ENCODE results near the gene TWSG1. TPM values are rescaled to one million over a fixed set of nuclear protein-coding genes. Genes with fewer than 3 reads are reported as not detected.

Gene TWSG1
- polyA plus RNA-seq, 2 of the 4 experiments (the other 2 are of a cell fraction): 20.6 to 38.3 TPM

GRCh38 chr18:9353596-9353995, 19.0 kb downstream of the TWSG1 start:
- Histone ChIP-seq H3K4me2 (no peak overlapping the region), H3K4me3 (no peak overlapping the region), H3K27ac (no peak overlapping the region), H3K9me3 (no peaks in the 10 kb centered on the region), H3K4me1 (peaks cover 10% of the 10 kb centered on the region; the same call in 2 of the 3 replicates)
- no peak for DNase-seq (ENCODE audit: low read depth in 1 of 2, low spot score in 1 of 2)
- TF ChIP-seq MAFK (IDR thresholded peaks at IDR 0.05; ENCODE audit: partially characterized antibody) (no peak), CTCF (IDR thresholded peaks at IDR 0.05) (no peak), HDAC2 (IDR thresholded peaks at IDR 0.05) (no peak), USF2 (IDR thresholded peaks at IDR 0.05) (no peak), POLR2A (IDR thresholded peaks at IDR 0.05; ENCODE audit: low read length) (no peak), HOXA7 (CRISPR knock-in tag; IDR thresholded peaks at IDR 0.05) (no peak), RAD21 (conservative IDR thresholded peaks at IDR 0.05 in 1 of 2, IDR thresholded peaks at IDR 0.05 in 1 of 2) (no peak)
- CTCF ChIA-PET: interaction anchor here (1.6 kb wide), 1 partner anchor 280 kb away, joined by 4 read pairs; no protein-coding TSS in a partner anchor
- POLR2A ChIA-PET: no interaction called here
- no peak for ATAC-seq
- FAIRE-seq: no peak
- 86% methylated on average over 2 of the region's 2 CpGs for WGBS (ENCODE audit: missing lambda C conversion rate)

GRCh38 chr18:9354256-9354655, 19.7 kb downstream of the TWSG1 start:
- FAIRE-seq (no peak), ATAC-seq (no peak), DNase-seq (ENCODE audit: low read depth in 1 of 2, low spot score in 1 of 2) (no peak)
- ChIA-PET POLR2A (no interaction called here), CTCF (interaction anchor here (0.6 kb wide), 1 partner anchor 21 kb away, joined by 4 read pairs; no protein-coding TSS in a partner anchor)
- Histone ChIP-seq H3K4me3 (no peak overlapping the region), H3K4me1 (peaks cover 3% of the 10 kb centered on the region; the same call in 2 of the 3 replicates), H3K9me3 (no peaks in the 10 kb centered on the region), H3K4me2 (no peak overlapping the region), H3K27ac (no peak overlapping the region)
- no peak for TF ChIP-seq ESRRA (IDR thresholded peaks at IDR 0.05; ENCODE audit: borderline replicate concordance, low read length)
- TF ChIP-seq RAD21 (conservative IDR thresholded peaks at IDR 0.05 in 1 of 2, IDR thresholded peaks at IDR 0.05 in 1 of 2): no peak
- TF ChIP-seq NFE2L2 (conservative IDR thresholded peaks at IDR 0.05; ENCODE audit: low read length): no peak
- TF ChIP-seq RFX5 (IDR thresholded peaks at IDR 0.05): no peak
- no peak for TF ChIP-seq KDM5A (IDR thresholded peaks at IDR 0.05)
- TF ChIP-seq HMGXB4 (CRISPR knock-in tag; IDR thresholded peaks at IDR 0.05; ENCODE audit: borderline replicate concordance): no peak
- TF ChIP-seq SREBF2 (IDR thresholded peaks at IDR 0.05): no peak
- no peak for TF ChIP-seq PBX3 (IDR thresholded peaks at IDR 0.05)
- TF ChIP-seq ZSCAN20 (CRISPR knock-in tag; IDR thresholded peaks at IDR 0.05): no peak
- TF ChIP-seq MAFK (IDR thresholded peaks at IDR 0.05; ENCODE audit: partially characterized antibody): no peak
- TF ChIP-seq HOXB5 (CRISPR knock-in tag; IDR thresholded peaks at IDR 0.05): no peak
- TF ChIP-seq GATA3 (IDR thresholded peaks at IDR 0.05; ENCODE audit: borderline replicate concordance): no peak
- no peak for TF ChIP-seq CHD4 (IDR thresholded peaks at IDR 0.05; ENCODE audit: borderline replicate concordance)
- TF ChIP-seq E2F6 (IDR thresholded peaks at IDR 0.05; ENCODE audit: borderline replicate concordance, low read depth): no peak
- WGBS (ENCODE audit: missing lambda C conversion rate): 86% methylated on average over 1 of the region's 1 CpG
